Heart right ventricle (tissue), 16 donors: ENCODE measurements around the gene CSF3. TPM values are rescaled to one million over a fixed set of nuclear protein-coding genes. Genes with fewer than 3 reads are reported as not detected.

Source experiments
- ATAC-seq, 8 donors: fragments of 200-7000 bp; cut with Tn5 transposase; one replicate each; pipeline ENCODE4 v1.9.1; 2020; ENCODE audit warnings: mild to moderate bottlenecking in 8 of 8, moderate library complexity in 8 of 8, moderate number of reproducible peaks in 1 of 8
- DNase-seq, 2 donors: peaks; one replicate each; pipeline ENCODE4 v3.0.0-alpha.2; 2020
- H3K27ac ChIP-seq, 10 donors: fragments of 200-600 bp; sonication (generic) in 2 of 10; one replicate each; pipeline versions ENCODE4 v1.5.0 to v1.8.0; 2020 to 2022; ENCODE audit warnings: mild to moderate bottlenecking in 3 of 10
- H3K27me3 ChIP-seq, 7 donors: fragments of 200-600 bp; one replicate each; pipeline ENCODE4 v1.8.0; 2021 to 2022; ENCODE audit warnings: mild to moderate bottlenecking in 2 of 7
- H3K36me3 ChIP-seq, 9 donors: fragments of 200-600 bp; sonication (generic) in 1 of 9; one replicate each; pipeline versions ENCODE4 v1.5.0 to v1.8.0; 2020 to 2022; ENCODE audit warnings: mild to moderate bottlenecking in 2 of 9
- H3K4me1 ChIP-seq, 9 donors: fragments of 200-600 bp; sonication (generic) in 1 of 9; one replicate each; pipeline versions ENCODE4 v1.5.0 to v1.8.0; 2020 to 2022; ENCODE audit warnings: mild to moderate bottlenecking in 4 of 9
- H3K4me3 ChIP-seq, 10 donors: fragments of 200-600 bp; sonication (generic) in 2 of 10; one replicate each; pipeline versions ENCODE4 v1.5.0 to v1.8.0; 2020 to 2022; ENCODE audit warnings: mild to moderate bottlenecking in 7 of 10, moderate library complexity in 2 of 10
- H3K9me3 ChIP-seq, 11 donors: fragments of 200-600 bp in 10 of 11; sonication (generic) in 2 of 11; one replicate each; pipeline versions ENCODE4 v1.5.0 to v1.8.0; 2013 to 2022; ENCODE audit warnings: mild to moderate bottlenecking in 2 of 11, control low read depth in 1 of 11, moderate library complexity in 1 of 11
- CTCF ChIP-seq, 9 donors: fragments of 200-600 bp; sonication (generic) in 2 of 9; IDR thresholded peaks; one replicate each; pipeline versions ENCODE4 v1.5.0 to v1.8.0; 2021 to 2022; ENCODE audit warnings: antibody characterized with exemption in 9 of 9, mild to moderate bottlenecking in 5 of 9, moderate library complexity in 1 of 9
- WGBS, 2 donors: extraction: QIAGEN DNeasy Blood & Tissue Kit; methylation state at CpG; one replicate each; pipeline ENCODE4 v1.1.7; 2013; ENCODE audit warnings: inconsistent platforms in 1 of 2; 5-methylcytosine and 5-hydroxymethylcytosine counted together
- intact Hi-C, 10 donors: fragments of 100-400 bp; cut with DNase I; formaldehyde crosslinking; loops; one replicate each; pipeline versions ENCODE4 v1.11.1 to v1.14.2; 2022
- polyA plus RNA-seq, 2 donors: library from polyadenylated mRNA; stranded (reverse); fragments of 200-250 nt; gene quantifications; one replicate each; pipeline ENCODE4 v1.2.3, GENCODE V29; 2013
- total RNA-seq, 10 donors: library from RNA; stranded (reverse); fragmentation: NEBNext Ultra II Directional in 3 of 10; extraction: Animal tissue kit (Norgen Biotek cat#: 25700) in 3 of 10; gene quantifications; one replicate each; pipeline versions ENCODE4 v1.2.1 to v1.2.4, GENCODE V29; 2021 to 2023
- donor health status: Arrhythmogenic right ventricular cardiomyopathy.
- donor health status: ischemic (EF 13 %, LVEDD 7.1; RV severe dilation, severe dysfunction).
- donor health status: healthy with polysubstance abuse.
- donor health status: DM: no; HTN: yes; CAD: no.
- donor health status: DM: no; HTN: no; CAD: no.
- donor health status: ischemic (EF 25% LVEDD 6.9; RV normal size, moderate dysfunction).
- donor health status: ischemic (EF 25% LVEDD 5.7; RV mildly dilated, moderate dysfunction).
- donor health status: healthy.
- donor health status: DM: yes; HTN: yes; CAD: no.
- donor health status: Ischemic cardiomyopathy.
- donor health status: ischemic (EF 35%, LVEDD 5.7; RV mildly dilated, moderate dysfunction).
- donor health status: nonischemic (EF 11% LVEDD 7.7; RV severe dilation, severe dysfunction).
- donor health status: DM: yes; HTN: yes; CAD: no.
- donor health status: PGD.
- donor health status: ischemic (EF 29% LVEDD 5.4; RV normal size, mild dysfunction).
- donor health status: nonischemic (EF 23%, LVEDD 6.1; RV moderate dilation, normal function).

The CSF3 gene
- total and polyA plus RNA-seq, 12 donors = 0.29 to 4.2 (median 0.81) TPM; not detected in 7

DNA sequence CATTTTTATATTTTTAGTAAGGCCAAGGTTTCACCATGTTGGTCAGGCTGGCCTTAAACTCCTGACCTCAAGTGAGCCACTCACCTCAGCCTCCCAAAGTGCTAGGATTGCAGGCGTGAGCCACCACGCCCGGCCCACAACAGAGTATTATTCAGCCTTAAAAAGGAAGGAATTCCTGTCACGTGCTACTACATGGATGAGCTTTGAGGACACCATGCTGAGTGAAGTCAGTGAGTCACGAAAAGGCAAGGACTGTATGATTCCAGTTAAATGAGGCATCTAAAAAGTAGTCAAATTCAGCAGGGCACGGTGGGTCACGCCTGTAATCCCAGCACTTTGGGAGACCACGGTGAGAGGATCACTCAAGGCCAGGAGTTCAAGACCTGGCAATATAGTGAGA, 9.7 kb downstream of the CSF3 start:
- Histone ChIP-seq H3K27me3 (no peaks in the 10 kb centered on the region), H3K27ac (no peak overlapping the region), H3K4me1 (peaks cover 8 to 49% (median 21%) of the 10 kb centered on the region in 9 donors), H3K4me3 (no peak overlapping the region), H3K36me3 (peaks cover 0 to 100% (median 75%) of the 10 kb centered on the region in 9 donors), H3K9me3 (no peaks in the 10 kb centered on the region)
- WGBS, 2 donors = 91 to 95% methylated on average over 8 of the region's 8 CpGs
- intact Hi-C loops = loop anchor here in 3 of 10 donors (5.0 to 10.0 kb wide), 2 partner anchors 62 to 140 kb away; no protein-coding TSS in a partner anchor
- DNase-seq (no peak), ATAC-seq (no peak)
- no peak for TF ChIP-seq CTCF (IDR thresholded peaks at IDR 0.05)

DNA sequence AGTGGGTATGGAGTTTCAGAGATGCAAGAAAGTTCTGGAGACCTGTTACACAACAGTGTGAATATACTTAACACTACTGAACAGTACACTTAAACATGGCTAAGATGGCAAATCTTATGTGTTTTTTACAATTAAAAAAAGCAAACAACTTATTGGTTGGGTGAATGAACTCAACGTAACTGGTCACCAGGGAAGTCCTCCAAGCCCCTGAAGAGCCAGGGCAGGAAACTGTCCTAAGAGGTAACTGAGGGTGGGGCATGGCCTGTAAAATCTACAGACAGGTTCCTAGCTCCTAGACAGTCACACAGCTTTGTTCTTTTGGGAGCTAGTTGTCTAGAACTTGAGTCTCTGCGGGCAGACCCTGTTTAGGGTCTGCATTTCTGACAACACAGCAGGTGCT, 10.3 kb downstream of the CSF3 start:
- Histone ChIP-seq H3K9me3 (no peaks in the 10 kb centered on the region), H3K4me1 (peaks cover 8 to 49% (median 21%) of the 10 kb centered on the region in 9 donors), H3K27me3 (no peaks in the 10 kb centered on the region), H3K36me3 (peaks cover 0 to 100% (median 75%) of the 10 kb centered on the region in 9 donors), H3K27ac (no peak overlapping the region), H3K4me3 (no peak overlapping the region)
- 87 to 92% methylated on average over 2 of the region's 2 CpGs for WGBS, 2 donors
- no peak for TF ChIP-seq CTCF (IDR thresholded peaks at IDR 0.05)
- intact Hi-C loops = loop anchor here in 3 of 10 donors (5.0 to 10.0 kb wide), 2 partner anchors 62 to 139 kb away; no protein-coding TSS in a partner anchor
- no peak for DNase-seq
- no peak for ATAC-seq

- Histone ChIP-seq H3K9me3 (no peaks in the 10 kb centered on the region), H3K36me3 (peaks cover 0 to 100% (median 77%) of the 10 kb centered on the region in 9 donors), H3K27ac (no peak overlapping the region), H3K4me1 (peaks cover 8 to 43% (median 19%) of the 10 kb centered on the region in 9 donors), H3K27me3 (no peaks in the 10 kb centered on the region), H3K4me3 (no peak overlapping the region)
- intact Hi-C loops = loop anchor here in 4 of 10 donors (2.0 to 10.0 kb wide), 3 partner anchors 13 to 139 kb away; no protein-coding TSS in a partner anchor
- 75 to 77% methylated on average over 22 of the region's 22 CpGs for WGBS, 2 donors
- TF ChIP-seq CTCF (IDR thresholded peaks at IDR 0.05) = no peak
- ATAC-seq (no peak), DNase-seq (no peak)
Observed at GRCh38 chr17:40025991-40026815, 11.0 kb downstream of the CSF3 start.

- TF ChIP-seq CTCF (IDR thresholded peaks at IDR 0.05) = peak; percentile 91 to 97 (median 95)
- ATAC-seq (peak; percentile 87 to 94 (median 91)), DNase-seq (peak; percentile 78 to 87)
- 31 to 35% methylated on average over 33 of the region's 33 CpGs for WGBS, 2 donors
- Histone ChIP-seq H3K36me3 (peaks cover 0 to 100% (median 77%) of the 10 kb centered on the region in 9 donors), H3K27ac (peak overlapping the region in 2 of 10 donors; percentile 18 to 31), H3K4me1 (peaks cover 8 to 38% (median 16%) of the 10 kb centered on the region in 9 donors), H3K4me3 (no peak overlapping the region), H3K27me3 (no peaks in the 10 kb centered on the region), H3K9me3 (no peaks in the 10 kb centered on the region)
- intact Hi-C loops = loop anchor here in 5 of 10 donors (1.0 to 10.0 kb wide), 4 partner anchors 14 to 138 kb away; no protein-coding TSS in a partner anchor
Observed at GRCh38 chr17:40026816-40027613, 11.8 kb downstream of the CSF3 start.
